ENCODE measurements around the gene OR2AT4. TPM values are rescaled to one million over a fixed set of nuclear protein-coding genes. Genes with fewer than 3 reads are reported as not detected.

The OR2AT4 gene
- total and polyA plus RNA-seq, 2 experiments from 2014 or later: not detected

- 75 to 82% methylated on average over 4 to 5 of the region's 5 CpGs for WGBS, 2 experiments (ENCODE audit: low coverage in 1 of 2, low lambda C conversion rate in 2 of 2, missing lambda C conversion rate in 2 of 2)
- no peaks in the 10 kb centered on the region for H4K20me1 ChIP-seq (ENCODE audit: insufficient read depth)
- H3K36me3 ChIP-seq (ENCODE audit: low read depth): no peaks in the 10 kb centered on the region
- H3K4me3 ChIP-seq: no peak overlapping the region
- no peak overlapping the region for H2AFZ ChIP-seq
- H3K9ac ChIP-seq: no peak overlapping the region
- no peak overlapping the region for H3K27ac ChIP-seq
- H3K9me2 ChIP-seq (ENCODE audit: insufficient read depth): no peaks in the 10 kb centered on the region
- H3K4me1 ChIP-seq (ENCODE audit: insufficient read depth): peaks cover 14% of the 10 kb centered on the region
- no peaks in the 10 kb centered on the region for H3K79me2 ChIP-seq (ENCODE audit: insufficient read depth)
- in situ Hi-C loops (cut with MboI): no loop called here
- TF ChIP-seq EZH2phosphoT487 (IDR thresholded peaks at IDR 0.05; ENCODE audit: insufficient read depth, low read depth) (no peak), EZH2 (IDR thresholded peaks at IDR 0.05; ENCODE audit: insufficient read depth, poor library complexity, severe bottlenecking) (no peak)
- DNase-seq: no peak
- no peak overlapping the region for H3K4me2 ChIP-seq (ENCODE audit: unreplicated experiment)
- H3F3A ChIP-seq (ENCODE audit: insufficient read depth): no peaks in the 10 kb centered on the region
- H3K27me3 ChIP-seq (replicated peaks; ENCODE audit: insufficient read depth): no peaks in the 10 kb centered on the region
- no peaks in the 10 kb centered on the region for H3K9me3 ChIP-seq (ENCODE audit: low read depth)
These were observed 61.4 kb downstream of the OR2AT4 start for GRCh38 chr11:75035256-75035655.

DNA sequence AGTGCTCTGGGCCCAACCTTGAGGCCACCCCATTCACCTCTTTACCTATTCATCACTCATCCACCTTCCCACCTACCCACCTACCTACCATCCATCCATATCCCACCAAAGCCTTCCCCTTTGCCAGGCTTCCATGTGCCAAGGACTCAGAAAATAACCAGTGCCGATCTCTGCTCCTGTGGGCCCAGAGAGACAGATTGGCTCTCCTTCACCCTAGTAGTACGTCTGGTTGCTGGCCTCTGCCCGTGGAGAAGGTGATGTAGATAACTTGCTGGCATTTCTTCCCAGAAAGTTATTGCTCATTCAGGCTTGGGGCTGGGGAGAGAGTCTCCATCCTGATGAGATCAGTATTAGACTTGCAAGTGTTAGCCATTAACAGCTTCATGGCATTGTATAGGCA lies 62.8 kb downstream of the OR2AT4 start:
- Histone ChIP-seq H3K9ac (no peak overlapping the region), H3K4me2 (ENCODE audit: unreplicated experiment) (no peak overlapping the region), H3K9me2 (ENCODE audit: insufficient read depth) (no peaks in the 10 kb centered on the region), H3K4me1 (ENCODE audit: insufficient read depth) (peaks cover 14% of the 10 kb centered on the region), H3F3A (ENCODE audit: insufficient read depth) (no peaks in the 10 kb centered on the region), H3K27me3 (replicated peaks; ENCODE audit: insufficient read depth) (no peaks in the 10 kb centered on the region), H3K27ac (no peak overlapping the region), H3K36me3 (ENCODE audit: low read depth) (no peaks in the 10 kb centered on the region), H3K4me3 (no peak overlapping the region), H4K20me1 (ENCODE audit: insufficient read depth) (no peaks in the 10 kb centered on the region), H3K9me3 (ENCODE audit: low read depth) (no peaks in the 10 kb centered on the region), H3K79me2 (ENCODE audit: insufficient read depth) (no peaks in the 10 kb centered on the region), H2AFZ (no peak overlapping the region)
- in situ Hi-C loops (cut with MboI): no loop called here
- no peak for DNase-seq
- TF ChIP-seq EZH2 (IDR thresholded peaks at IDR 0.05; ENCODE audit: insufficient read depth, poor library complexity, severe bottlenecking) (no peak), EZH2phosphoT487 (IDR thresholded peaks at IDR 0.05; ENCODE audit: insufficient read depth, low read depth) (no peak)
- 87 to 94% methylated on average over 3 of the region's 3 CpGs for WGBS, 2 experiments (ENCODE audit: low coverage in 1 of 2, low lambda C conversion rate in 2 of 2, missing lambda C conversion rate in 2 of 2)

- Histone ChIP-seq H3K4me2 (ENCODE audit: unreplicated experiment) (no peak overlapping the region), H3K9me2 (ENCODE audit: insufficient read depth) (no peaks in the 10 kb centered on the region), H3K9ac (no peak overlapping the region), H3K27me3 (replicated peaks; ENCODE audit: insufficient read depth) (no peaks in the 10 kb centered on the region), H3K27ac (no peak overlapping the region), H3K9me3 (ENCODE audit: low read depth) (no peaks in the 10 kb centered on the region), H3F3A (ENCODE audit: insufficient read depth) (no peaks in the 10 kb centered on the region), H4K20me1 (ENCODE audit: insufficient read depth) (no peaks in the 10 kb centered on the region), H3K4me3 (no peak overlapping the region), H3K4me1 (ENCODE audit: insufficient read depth) (peaks cover 14% of the 10 kb centered on the region), H3K79me2 (ENCODE audit: insufficient read depth) (no peaks in the 10 kb centered on the region), H3K36me3 (ENCODE audit: low read depth) (no peaks in the 10 kb centered on the region), H2AFZ (no peak overlapping the region)
- no peak for DNase-seq
- in situ Hi-C loops (cut with MboI): no loop called here
- no peak for TF ChIP-seq EZH2 (IDR thresholded peaks at IDR 0.05; ENCODE audit: insufficient read depth, poor library complexity, severe bottlenecking)
- TF ChIP-seq EZH2phosphoT487 (IDR thresholded peaks at IDR 0.05; ENCODE audit: insufficient read depth, low read depth): no peak
- WGBS, 2 experiments (ENCODE audit: low coverage in 1 of 2, low lambda C conversion rate in 2 of 2, missing lambda C conversion rate in 2 of 2): 63 to 66% methylated on average over 3 of the region's 3 CpGs
These were observed 64.1 kb downstream of the OR2AT4 start for GRCh38 chr11:75032550-75032935.

- no peak overlapping the region for H3K4me2 ChIP-seq (ENCODE audit: unreplicated experiment)
- peak overlapping the region; percentile 31; the same call in 1 of the 2 replicates for H3K9ac ChIP-seq
- H3K27ac ChIP-seq: peak overlapping the region; percentile 40
- H3K4me1 ChIP-seq (ENCODE audit: insufficient read depth): peaks cover 14% of the 10 kb centered on the region
- WGBS, 2 experiments (ENCODE audit: low coverage in 1 of 2, low lambda C conversion rate in 2 of 2, missing lambda C conversion rate in 2 of 2): 71 to 77% methylated on average over 8 of the region's 8 CpGs
- no peak for TF ChIP-seq EZH2phosphoT487 (IDR thresholded peaks at IDR 0.05; ENCODE audit: insufficient read depth, low read depth)
- H3K9me3 ChIP-seq (ENCODE audit: low read depth): no peaks in the 10 kb centered on the region
- peak overlapping the region; percentile 77 for H2AFZ ChIP-seq
- no peaks in the 10 kb centered on the region for H3K36me3 ChIP-seq (ENCODE audit: low read depth)
- H3K4me3 ChIP-seq: no peak overlapping the region
- in situ Hi-C loops (cut with MboI): no loop called here
- H3K79me2 ChIP-seq (ENCODE audit: insufficient read depth): no peaks in the 10 kb centered on the region
- no peaks in the 10 kb centered on the region for H3K27me3 ChIP-seq (replicated peaks; ENCODE audit: insufficient read depth)
- H3F3A ChIP-seq (ENCODE audit: insufficient read depth): no peaks in the 10 kb centered on the region
- peak; percentile 82 for DNase-seq
- H3K9me2 ChIP-seq (ENCODE audit: insufficient read depth): no peaks in the 10 kb centered on the region
- H4K20me1 ChIP-seq (ENCODE audit: insufficient read depth): no peaks in the 10 kb centered on the region
These were observed 64.7 kb downstream of the OR2AT4 start for GRCh38 chr11:75031771-75032549.

Other genes with a start within 250 kb of the OR2AT4 start
- 1.4 and 3.2 TPM in 2 replicates for gene XRRA1, start 147.8 kb downstream of the OR2AT4 start, total RNA-seq (2014; rRNA removed; shearing (Covaris generic))
- 7.0 and 7.3 TPM in 2 replicates for gene XRRA1, start 147.8 kb downstream of the OR2AT4 start, polyA plus RNA-seq (2016; fragmentation: Nextera tagmentation; extraction: Ambion mirVana)
- gene SPCS2, start 147.6 kb downstream of the OR2AT4 start, total RNA-seq (2014; rRNA removed; shearing (Covaris generic)): 51.1 and 316 TPM in 2 replicates
- gene SPCS2, start 147.6 kb downstream of the OR2AT4 start, polyA plus RNA-seq (2016; fragmentation: Nextera tagmentation; extraction: Ambion mirVana): 335 and 370 TPM in 2 replicates
- 6.2 and 6.4 TPM in 2 replicates for gene NEU3, start 107.9 kb downstream of the OR2AT4 start, total RNA-seq (2014; rRNA removed; shearing (Covaris generic))
- gene NEU3, start 107.9 kb downstream of the OR2AT4 start, polyA plus RNA-seq (2016; fragmentation: Nextera tagmentation; extraction: Ambion mirVana): 2.3 and 2.5 TPM in 2 replicates
- not detected in 2 replicates for gene SLCO2B1, start 54.2 kb upstream of the OR2AT4 start, total RNA-seq (2014; rRNA removed; shearing (Covaris generic))
- not detected in 2 replicates for gene SLCO2B1, start 54.2 kb upstream of the OR2AT4 start, polyA plus RNA-seq (2016; fragmentation: Nextera tagmentation; extraction: Ambion mirVana)
- gene TPBGL, start 143.9 kb upstream of the OR2AT4 start, total RNA-seq (2014; rRNA removed; shearing (Covaris generic)): not detected in 2 replicates
- gene TPBGL, start 143.9 kb upstream of the OR2AT4 start, polyA plus RNA-seq (2016; fragmentation: Nextera tagmentation; extraction: Ambion mirVana): not detected in 2 replicates

Data from GM23248 (cell line).